Neural progenitor cell (in vitro differentiated cells): ENCODE results near the gene NPHP4. TPM values are rescaled to one million over a fixed set of nuclear protein-coding genes. Genes with fewer than 3 reads are reported as not detected.

Experiments
- DNase-seq: peaks from one replicate; pipeline ENCODE4 v3.0.0-alpha.2; 2016; ENCODE audit warnings: low spot score
- H2AFZ ChIP-seq: fragments of 200-600 bp; sonication (generic); replicated peaks from 2 replicates; pipeline ENCODE4 v1.6.1; 2016; ENCODE audit warnings: antibody characterized with exemption
- H3F3A ChIP-seq: fragments of 200-600 bp; sonication (generic); 2 replicates; pipeline ENCODE4 v1.6.1; 2016; ENCODE audit warnings: antibody characterized with exemption, low read depth
- H3K27ac ChIP-seq: fragments of 200-600 bp; sonication (generic); 2 replicates; pipeline ENCODE4 v1.5.1; 2016; ENCODE audit warnings: mild to moderate bottlenecking
- H3K27me3 ChIP-seq: fragments of 200-600 bp; sonication (generic); 2 replicates; pipeline ENCODE4 v1.6.1; 2016; ENCODE audit warnings: mild to moderate bottlenecking, moderate library complexity
- H3K36me3 ChIP-seq: fragments of 200-600 bp; sonication (generic); 2 replicates; pipeline ENCODE4 v1.5.1; 2016
- H3K4me1 ChIP-seq: fragments of 200-600 bp; sonication (generic); 2 replicates; pipeline ENCODE4 v1.6.1; 2016; ENCODE audit warnings: mixed run types
- H3K4me2 ChIP-seq: fragments of 200-600 bp; sonication (generic); 2 replicates; pipeline ENCODE4 v1.6.1; 2016
- H3K4me3 ChIP-seq: fragments of 200-600 bp; sonication (generic); 2 replicates; pipeline ENCODE4 v1.5.1; 2016
- H3K79me2 ChIP-seq: fragments of 200-600 bp; sonication (generic); 2 replicates; pipeline ENCODE4 v1.6.1; 2016; ENCODE audit warnings: low read depth
- H3K9ac ChIP-seq: fragments of 200-600 bp; sonication (generic); 2 replicates; pipeline ENCODE4 v1.6.1; 2016
- H3K9me3 ChIP-seq: fragments of 200-600 bp; sonication (generic); 2 replicates; pipeline ENCODE4 v1.5.1; 2016; ENCODE audit warnings: low read depth
- H4K20me1 ChIP-seq: fragments of 200-600 bp; sonication (generic); 2 replicates; pipeline ENCODE4 v1.6.1; 2016; ENCODE audit warnings: low read depth
- H3K27ac Mint-ChIP-seq: 3 replicates; pipeline ENCODE4 v1.8.0; 2021; ENCODE audit warnings: mixed read lengths
- H3K27me3 Mint-ChIP-seq: 2 replicates; pipeline ENCODE4 v1.8.0; 2022; ENCODE audit warnings: low read depth, mild to moderate bottlenecking, inconsistent platforms, moderate library complexity, mixed read lengths; ENCODE audit not compliant: insufficient read depth
- H3K36me3 Mint-ChIP-seq: 3 replicates; pipeline ENCODE4 v1.8.0; 2021; ENCODE audit warnings: mixed read lengths
- H3K4me1 Mint-ChIP-seq: 3 replicates; pipeline ENCODE4 v1.8.0; 2021; ENCODE audit warnings: mixed read lengths
- H3K4me3 Mint-ChIP-seq: 3 replicates; pipeline ENCODE4 v1.8.0; 2021; ENCODE audit warnings: mild to moderate bottlenecking, moderate library complexity, mixed read lengths
- H3K9me3 Mint-ChIP-seq: 3 replicates; pipeline ENCODE4 v1.8.0; 2020; ENCODE audit warnings: mixed read lengths
- CTCF ChIP-seq: fragments of 200-600 bp; sonication (generic); IDR thresholded peaks from 2 replicates; pipeline ENCODE4 v1.5.1; 2017; ENCODE audit warnings: antibody characterized with exemption, mild to moderate bottlenecking
- EZH2 ChIP-seq: fragments of 200-600 bp; sonication (generic); IDR thresholded peaks from 2 replicates; pipeline ENCODE4 v1.6.1; 2017; ENCODE audit warnings: antibody characterized with exemption, mild to moderate bottlenecking, moderate library complexity
- EZH2phosphoT487 ChIP-seq: fragments of 200-600 bp; sonication (generic); IDR thresholded peaks from 2 replicates; pipeline ENCODE4 v1.6.1; 2017; ENCODE audit warnings: antibody characterized with exemption
- total RNA-seq: library from RNA; depleted of rRNA; stranded (reverse); fragments of >200 nt; gene quantifications from 2 replicates; pipeline ENCODE4 v1.2.3, GENCODE V29; 2015; ENCODE audit warnings: low replicate concordance

The NPHP4 gene
- total RNA-seq, 1 donor from 2014 or later = 8.9 TPM

GRCh38 chr1:5950201-5950895 lies 41.9 kb downstream of the NPHP4 start:
- Histone ChIP-seq H3K4me3 (no peak overlapping the region), H3K4me1 (no peaks in the 10 kb centered on the region), H3K4me2 (no peak overlapping the region), H3K9ac (no peak overlapping the region), H2AFZ (no peak overlapping the region), H3F3A (no peaks in the 10 kb centered on the region), H3K36me3 (peaks cover 5% of the 10 kb centered on the region), H4K20me1 (no peaks in the 10 kb centered on the region), H3K79me2 (no peaks in the 10 kb centered on the region), H3K27me3 (no peaks in the 10 kb centered on the region), H3K27ac (no peak overlapping the region), H3K9me3 (no peaks in the 10 kb centered on the region)
- Mint-ChIP-seq H3K36me3 (peaks cover 31% of the 10 kb centered on the region), H3K27me3 (no peaks in the 10 kb centered on the region), H3K9me3 (no peaks in the 10 kb centered on the region), H3K27ac (no peak overlapping the region), H3K4me1 (no peaks in the 10 kb centered on the region), H3K4me3 (no peak overlapping the region)
- TF ChIP-seq CTCF (no peak), EZH2 (no peak), EZH2phosphoT487 (no peak)
- no peak for DNase-seq

GRCh38 chr1:5949761-5950100 lies 42.5 kb downstream of the NPHP4 start:
- no peak overlapping the region for H3K27ac ChIP-seq
- no peaks in the 10 kb centered on the region for H3K9me3 ChIP-seq
- no peaks in the 10 kb centered on the region for H3K79me2 ChIP-seq
- no peaks in the 10 kb centered on the region for H3K4me1 ChIP-seq
- no peak overlapping the region for H3K9ac ChIP-seq
- no peak overlapping the region for H3K4me3 Mint-ChIP-seq
- peaks cover 5% of the 10 kb centered on the region for H3K36me3 ChIP-seq
- H3K36me3 Mint-ChIP-seq = peaks cover 31% of the 10 kb centered on the region
- TF ChIP-seq EZH2phosphoT487 (no peak), EZH2 (no peak), CTCF (no peak)
- no peak overlapping the region for H3K4me2 ChIP-seq
- no peaks in the 10 kb centered on the region for H3K27me3 ChIP-seq
- H3K27me3 Mint-ChIP-seq = no peaks in the 10 kb centered on the region
- no peak overlapping the region for H3K4me3 ChIP-seq
- no peaks in the 10 kb centered on the region for H3K9me3 Mint-ChIP-seq
- H3K27ac Mint-ChIP-seq = no peak overlapping the region
- no peaks in the 10 kb centered on the region for H3K4me1 Mint-ChIP-seq
- H2AFZ ChIP-seq = no peak overlapping the region
- no peaks in the 10 kb centered on the region for H3F3A ChIP-seq
- H4K20me1 ChIP-seq = no peaks in the 10 kb centered on the region
- DNase-seq = no peak

- no peak overlapping the region for H3K4me2 ChIP-seq
- no peaks in the 10 kb centered on the region for H3K79me2 ChIP-seq
- Mint-ChIP-seq H3K9me3 (no peaks in the 10 kb centered on the region), H3K27me3 (no peaks in the 10 kb centered on the region), H3K36me3 (peaks cover 31% of the 10 kb centered on the region), H3K4me1 (no peaks in the 10 kb centered on the region), H3K27ac (peak overlapping the region; percentile 24), H3K4me3 (no peak overlapping the region)
- no peaks in the 10 kb centered on the region for H3F3A ChIP-seq
- H3K9me3 ChIP-seq = no peaks in the 10 kb centered on the region
- TF ChIP-seq EZH2phosphoT487 = no peak
- peak; percentile 42 for TF ChIP-seq CTCF
- no peak for TF ChIP-seq EZH2
- peak; percentile 16 for DNase-seq
- no peak overlapping the region for H3K27ac ChIP-seq
- H3K36me3 ChIP-seq = peaks cover 5% of the 10 kb centered on the region
- no peak overlapping the region for H3K9ac ChIP-seq
- no peak overlapping the region for H3K4me3 ChIP-seq
- H3K4me1 ChIP-seq = no peaks in the 10 kb centered on the region
- H4K20me1 ChIP-seq = no peaks in the 10 kb centered on the region
- no peaks in the 10 kb centered on the region for H3K27me3 ChIP-seq
- no peak overlapping the region for H2AFZ ChIP-seq
Observed at GRCh38 chr1:5949085-5949760, 43.0 kb downstream of the NPHP4 start.
